ENCODE results near the gene LMF1. TPM values are rescaled to one million over a fixed set of nuclear protein-coding genes. Genes with fewer than 3 reads are reported as not detected.

The LMF1 gene
- total and polyA plus RNA-seq, 3 donors from 2014 or later, result 12.5 to 83.4 (median 66.6) TPM

- H3K4me1 ChIP-seq, result peaks cover 9% of the 10 kb centered on the region
- no peaks in the 10 kb centered on the region for H3K9me3 ChIP-seq
- H3K4me3 ChIP-seq, result no peak overlapping the region
- no peaks in the 10 kb centered on the region for H3K27me3 ChIP-seq
- no peak overlapping the region for H3K27ac ChIP-seq
- intact Hi-C loops (cut with DNase I; ENCODE audit: low total_unique reads), result no loop called here
- H3K36me3 ChIP-seq (ENCODE audit: low read depth, missing control alignments), result no peaks in the 10 kb centered on the region
- WGBS, 2 donors, result 87 to 92% methylated on average over 10 to 18 of the region's 18 CpGs
- TF ChIP-seq POLR2A (IDR thresholded peaks at IDR 0.05), result no peak
- TF ChIP-seq, protein P1, sequence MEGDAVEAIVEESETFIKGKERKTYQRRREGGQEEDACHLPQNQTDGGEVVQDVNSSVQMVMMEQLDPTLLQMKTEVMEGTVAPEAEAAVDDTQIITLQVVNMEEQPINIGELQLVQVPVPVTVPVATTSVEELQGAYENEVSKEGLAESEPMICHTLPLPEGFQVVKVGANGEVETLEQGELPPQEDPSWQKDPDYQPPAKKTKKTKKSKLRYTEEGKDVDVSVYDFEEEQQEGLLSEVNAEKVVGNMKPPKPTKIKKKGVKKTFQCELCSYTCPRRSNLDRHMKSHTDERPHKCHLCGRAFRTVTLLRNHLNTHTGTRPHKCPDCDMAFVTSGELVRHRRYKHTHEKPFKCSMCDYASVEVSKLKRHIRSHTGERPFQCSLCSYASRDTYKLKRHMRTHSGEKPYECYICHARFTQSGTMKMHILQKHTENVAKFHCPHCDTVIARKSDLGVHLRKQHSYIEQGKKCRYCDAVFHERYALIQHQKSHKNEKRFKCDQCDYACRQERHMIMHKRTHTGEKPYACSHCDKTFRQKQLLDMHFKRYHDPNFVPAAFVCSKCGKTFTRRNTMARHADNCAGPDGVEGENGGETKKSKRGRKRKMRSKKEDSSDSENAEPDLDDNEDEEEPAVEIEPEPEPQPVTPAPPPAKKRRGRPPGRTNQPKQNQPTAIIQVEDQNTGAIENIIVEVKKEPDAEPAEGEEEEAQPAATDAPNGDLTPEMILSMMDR (IDR thresholded peaks at IDR 0.05), result no peak
- no peak for DNase-seq
Observed at GRCh38 chr16:893360-893759, 77.4 kb downstream of the LMF1 start.

DNA sequence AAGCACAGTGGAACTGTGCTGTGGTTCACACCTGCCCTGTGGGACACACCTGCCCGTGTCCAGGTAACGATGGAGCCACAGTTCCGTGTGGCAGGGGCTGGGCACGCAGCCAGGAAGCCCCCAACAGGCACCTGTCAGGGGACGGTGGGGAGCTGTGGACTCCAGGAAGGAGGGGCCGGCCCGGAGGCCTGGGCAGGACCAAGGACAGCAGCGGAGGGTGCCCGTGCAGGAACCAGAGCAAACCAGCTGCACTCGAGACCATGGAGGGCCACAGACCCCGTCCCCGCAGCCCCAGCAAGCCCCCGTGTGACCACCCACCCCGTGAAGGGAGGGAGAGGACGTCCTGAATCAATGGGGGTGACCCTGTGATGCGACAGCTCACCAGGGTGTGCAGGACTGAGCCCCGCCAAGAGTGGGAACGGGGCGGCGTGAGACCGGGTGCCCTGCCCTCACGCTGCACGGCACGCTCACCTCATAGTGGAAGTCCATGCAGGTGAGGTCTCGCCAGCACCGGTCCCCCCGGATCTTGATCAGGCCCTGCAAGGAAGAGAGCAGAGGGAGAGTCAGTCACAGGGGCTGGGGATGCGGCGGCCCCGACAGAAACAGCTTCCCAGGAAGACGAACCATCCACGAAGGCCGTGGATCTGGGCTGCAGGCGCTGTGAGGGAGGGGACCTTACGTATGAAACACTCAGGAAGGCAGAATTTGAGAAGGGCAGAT lies 78.1 kb downstream of the LMF1 start:
- no peaks in the 10 kb centered on the region for H3K27me3 ChIP-seq
- TF ChIP-seq, protein P1 (IDR thresholded peaks at IDR 0.05), result no peak
- TF ChIP-seq POLR2A (IDR thresholded peaks at IDR 0.05), result no peak
- no peaks in the 10 kb centered on the region for H3K36me3 ChIP-seq (ENCODE audit: low read depth, missing control alignments)
- DNase-seq, result no peak
- WGBS, 2 donors, result 85 to 95% methylated on average over 10 to 35 of the region's 35 CpGs
- no peak overlapping the region for H3K27ac ChIP-seq
- peaks cover 9% of the 10 kb centered on the region for H3K4me1 ChIP-seq
- intact Hi-C loops (cut with DNase I; ENCODE audit: low total_unique reads), result no loop called here
- no peaks in the 10 kb centered on the region for H3K9me3 ChIP-seq
- no peak overlapping the region for H3K4me3 ChIP-seq

GRCh38 chr16:892006-892405 lies 78.8 kb downstream of the LMF1 start:
- intact Hi-C loops (cut with DNase I; ENCODE audit: low total_unique reads), result no loop called here
- H3K27ac ChIP-seq, result no peak overlapping the region
- H3K4me3 ChIP-seq, result no peak overlapping the region
- WGBS, 2 donors, result 88 to 94% methylated on average over 19 of the region's 19 CpGs
- no peak for TF ChIP-seq POLR2A (IDR thresholded peaks at IDR 0.05)
- TF ChIP-seq, protein P1 (IDR thresholded peaks at IDR 0.05), result no peak
- peaks cover 10% of the 10 kb centered on the region for H3K4me1 ChIP-seq
- DNase-seq, result no peak
- H3K9me3 ChIP-seq, result no peaks in the 10 kb centered on the region
- H3K36me3 ChIP-seq (ENCODE audit: low read depth, missing control alignments), result no peaks in the 10 kb centered on the region
- no peaks in the 10 kb centered on the region for H3K27me3 ChIP-seq

DNA sequence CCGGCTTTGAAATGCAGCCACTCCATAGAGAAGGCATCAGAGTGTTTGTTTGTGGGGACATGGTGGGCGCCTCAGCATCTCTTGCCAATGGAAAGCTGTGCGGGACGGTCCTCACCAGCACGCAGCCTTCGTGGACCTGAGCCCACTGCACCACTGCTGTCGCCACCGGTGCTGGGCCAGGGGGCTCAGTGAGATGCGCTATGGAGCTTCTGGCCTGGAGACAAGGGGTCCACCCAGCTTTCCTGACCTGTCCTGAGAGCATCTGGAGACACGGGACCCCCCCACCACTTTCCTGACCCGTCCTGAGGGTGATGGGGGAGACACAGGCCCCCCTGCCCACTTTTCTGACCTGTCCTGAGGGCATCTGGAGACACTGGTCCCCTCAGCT lies 79.4 kb downstream of the LMF1 start:
- H3K9me3 ChIP-seq, result no peaks in the 10 kb centered on the region
- no peak for DNase-seq
- WGBS, 2 donors, result 92 to 95% methylated on average over 10 to 11 of the region's 11 CpGs
- H3K27me3 ChIP-seq, result no peaks in the 10 kb centered on the region
- no peak for TF ChIP-seq POLR2A (IDR thresholded peaks at IDR 0.05)
- TF ChIP-seq, protein P1 (IDR thresholded peaks at IDR 0.05), result no peak
- H3K27ac ChIP-seq, result no peak overlapping the region
- no peak overlapping the region for H3K4me3 ChIP-seq
- intact Hi-C loops (cut with DNase I; ENCODE audit: low total_unique reads), result no loop called here
- H3K4me1 ChIP-seq, result peaks cover 13% of the 10 kb centered on the region
- H3K36me3 ChIP-seq (ENCODE audit: low read depth, missing control alignments), result no peaks in the 10 kb centered on the region
